Peyer's patch (tissue), 4 donors: ENCODE data around the gene SAPCD2.

Experiments
- POLR2A ChIP-seq, 2 donors: fragments of 450-650 bp; IDR thresholded peaks; one replicate each; pipeline ENCODE4 v1.5.1; 2017; ENCODE audit warnings: antibody characterized with exemption in 2 of 2, mild to moderate bottlenecking in 2 of 2, moderate library complexity in 2 of 2
- TF ChIP-seq, protein P1 (sequence below), 6 experiments: fragments of 450-650 bp in 4 of 6; fragments of 200-600 bp in 2 of 6; sonication (generic) in 1 of 6; IDR thresholded peaks; one replicate each; pipeline ENCODE4 v1.5.1; 2017 to 2019; ENCODE audit warnings: antibody characterized with exemption in 6 of 6, mild to moderate bottlenecking in 3 of 6, moderate library complexity in 1 of 6

DNA sequence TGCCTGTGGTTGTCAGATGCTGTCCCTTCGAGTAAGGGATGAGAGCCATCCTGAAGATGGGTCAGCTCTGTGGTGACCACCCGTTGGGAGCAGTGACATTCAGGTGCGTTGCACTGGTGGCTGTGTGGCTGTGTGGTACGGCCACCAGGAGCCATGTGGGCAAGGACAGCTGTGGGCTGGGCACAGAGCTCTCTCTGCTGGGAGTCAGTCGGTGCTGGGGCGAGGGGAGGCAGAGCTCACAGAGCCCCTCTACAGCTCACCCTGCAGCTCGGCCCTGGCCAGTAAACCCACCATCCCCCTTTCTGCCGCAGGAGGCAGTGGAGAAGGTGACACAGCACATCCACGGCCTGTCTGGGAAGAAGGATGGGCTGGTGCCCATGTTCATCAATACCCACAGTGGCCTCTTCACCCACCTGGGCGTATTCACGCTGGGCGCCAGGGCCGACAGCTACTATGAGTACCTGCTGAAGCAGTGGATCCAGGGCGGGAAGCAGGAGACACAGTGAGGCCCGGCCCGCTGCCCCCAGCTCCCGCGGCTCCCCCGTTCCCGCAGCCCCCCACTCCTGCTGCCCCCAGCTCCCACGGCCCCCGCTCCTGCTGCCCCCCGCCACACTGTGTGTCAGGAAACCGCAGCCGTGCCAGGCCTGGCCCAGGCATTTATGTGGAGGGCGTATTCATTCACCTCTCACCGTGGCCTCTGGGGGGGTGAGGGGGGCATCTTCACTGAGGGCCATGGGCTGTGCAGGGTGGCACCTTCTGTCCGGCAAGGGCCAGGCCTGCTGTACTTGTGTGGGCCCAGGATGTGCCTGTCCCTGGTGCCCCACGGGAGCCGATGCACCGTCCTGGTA lies 35.7 kb upstream of the SAPCD2 start:
- TF ChIP-seq, protein P1, sequence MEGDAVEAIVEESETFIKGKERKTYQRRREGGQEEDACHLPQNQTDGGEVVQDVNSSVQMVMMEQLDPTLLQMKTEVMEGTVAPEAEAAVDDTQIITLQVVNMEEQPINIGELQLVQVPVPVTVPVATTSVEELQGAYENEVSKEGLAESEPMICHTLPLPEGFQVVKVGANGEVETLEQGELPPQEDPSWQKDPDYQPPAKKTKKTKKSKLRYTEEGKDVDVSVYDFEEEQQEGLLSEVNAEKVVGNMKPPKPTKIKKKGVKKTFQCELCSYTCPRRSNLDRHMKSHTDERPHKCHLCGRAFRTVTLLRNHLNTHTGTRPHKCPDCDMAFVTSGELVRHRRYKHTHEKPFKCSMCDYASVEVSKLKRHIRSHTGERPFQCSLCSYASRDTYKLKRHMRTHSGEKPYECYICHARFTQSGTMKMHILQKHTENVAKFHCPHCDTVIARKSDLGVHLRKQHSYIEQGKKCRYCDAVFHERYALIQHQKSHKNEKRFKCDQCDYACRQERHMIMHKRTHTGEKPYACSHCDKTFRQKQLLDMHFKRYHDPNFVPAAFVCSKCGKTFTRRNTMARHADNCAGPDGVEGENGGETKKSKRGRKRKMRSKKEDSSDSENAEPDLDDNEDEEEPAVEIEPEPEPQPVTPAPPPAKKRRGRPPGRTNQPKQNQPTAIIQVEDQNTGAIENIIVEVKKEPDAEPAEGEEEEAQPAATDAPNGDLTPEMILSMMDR (IDR thresholded peaks at IDR 0.05), result no peak
- TF ChIP-seq POLR2A (IDR thresholded peaks at IDR 0.05), result no peak
